HG03025 (cell line): Measurements from ENCODE around the gene RASGRF1.
"Not testable (repeated sequence)": the region's sequence is repeated elsewhere in the genome, so short reads cannot be mapped to it uniquely, and the experiment has no call there.

Experiments
- ATAC-seq: cut with Tn5 transposase; IDR thresholded peaks from one replicate; pipeline ENCODE4 v1.9.1; 2021; ENCODE audit warnings: mild to moderate bottlenecking, moderate library complexity; ENCODE audit not compliant: unreplicated experiment, low FRiP score

The RASGRF1 gene

GRCh38 chr15:79042213-79042928 is 48.2 kb downstream of the RASGRF1 start:
- no peak for ATAC-seq

GRCh38 chr15:79041601-79042168 is 48.9 kb downstream of the RASGRF1 start:
- ATAC-seq: no peak

GRCh38 chr15:79037848-79038247 is 52.7 kb downstream of the RASGRF1 start:
- no peak for ATAC-seq

- no peak for ATAC-seq
Observed at GRCh38 chr15:79036323-79036722, 54.3 kb downstream of the RASGRF1 start.

GRCh38 chr15:79035814-79036213 is 54.8 kb downstream of the RASGRF1 start:
- ATAC-seq: no peak

GRCh38 chr15:79035111-79035601 is 55.4 kb downstream of the RASGRF1 start:
- no peak for ATAC-seq

GRCh38 chr15:79034284-79034683 is 56.3 kb downstream of the RASGRF1 start:
- no peak for ATAC-seq

- no peak for ATAC-seq
Observed at GRCh38 chr15:79032656-79033055, 57.9 kb downstream of the RASGRF1 start.

GRCh38 chr15:79031821-79032220 is 58.8 kb downstream of the RASGRF1 start:
- no peak for ATAC-seq

- ATAC-seq: no peak
Observed at GRCh38 chr15:79031201-79031600, 59.4 kb downstream of the RASGRF1 start.

GRCh38 chr15:79030470-79030869 is 60.1 kb downstream of the RASGRF1 start:
- ATAC-seq: no peak

- no peak for ATAC-seq
Observed at GRCh38 chr15:79028411-79028964, 62.1 kb downstream of the RASGRF1 start.

- no peak for ATAC-seq
Observed at GRCh38 chr15:79027532-79028410, 62.8 kb downstream of the RASGRF1 start.

GRCh38 chr15:79025802-79026201 is 64.8 kb downstream of the RASGRF1 start:
- no peak for ATAC-seq

- ATAC-seq: no peak
Observed at GRCh38 chr15:79025201-79025600, 65.4 kb downstream of the RASGRF1 start.

- ATAC-seq: not testable (repeated sequence)
Observed at GRCh38 chr15:79024493-79024892, 66.1 kb downstream of the RASGRF1 start.

- no peak for ATAC-seq
Observed at GRCh38 chr15:79023918-79024317, 66.7 kb downstream of the RASGRF1 start.

- no peak for ATAC-seq
Observed at GRCh38 chr15:79023546-79023890, 67.1 kb downstream of the RASGRF1 start.

- ATAC-seq: no peak
Observed at GRCh38 chr15:79018960-79019359, 71.6 kb downstream of the RASGRF1 start.

GRCh38 chr15:79017953-79018352 is 72.6 kb downstream of the RASGRF1 start:
- no peak for ATAC-seq
